Measurements from ENCODE around the gene NCEH1.

DNA sequence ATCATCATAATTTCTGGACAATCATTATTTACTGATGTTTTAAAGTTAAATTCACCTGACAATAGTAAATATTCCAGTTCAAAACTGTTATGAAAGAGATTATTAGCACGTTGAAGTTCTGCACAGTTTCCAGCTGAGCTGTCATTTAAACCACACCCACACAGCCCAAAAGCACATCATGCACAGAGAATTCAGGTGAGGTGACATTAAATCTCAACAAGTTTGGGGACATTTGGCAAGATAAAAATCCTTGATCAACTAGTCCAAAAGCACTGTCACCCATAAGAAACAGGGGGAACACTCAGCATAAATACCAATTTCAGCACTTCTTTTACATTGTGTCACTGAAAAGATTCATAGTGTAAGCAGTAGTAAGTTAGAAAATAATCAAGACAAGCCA is 6.9 kb downstream of the NCEH1 start:
- TF ChIP-seq POLR2AphosphoS5 (IDR thresholded peaks at IDR 0.05) (no peak), EP300 (IDR thresholded peaks at IDR 0.05) (no peak)
- TF ChIP-seq, protein P1, sequence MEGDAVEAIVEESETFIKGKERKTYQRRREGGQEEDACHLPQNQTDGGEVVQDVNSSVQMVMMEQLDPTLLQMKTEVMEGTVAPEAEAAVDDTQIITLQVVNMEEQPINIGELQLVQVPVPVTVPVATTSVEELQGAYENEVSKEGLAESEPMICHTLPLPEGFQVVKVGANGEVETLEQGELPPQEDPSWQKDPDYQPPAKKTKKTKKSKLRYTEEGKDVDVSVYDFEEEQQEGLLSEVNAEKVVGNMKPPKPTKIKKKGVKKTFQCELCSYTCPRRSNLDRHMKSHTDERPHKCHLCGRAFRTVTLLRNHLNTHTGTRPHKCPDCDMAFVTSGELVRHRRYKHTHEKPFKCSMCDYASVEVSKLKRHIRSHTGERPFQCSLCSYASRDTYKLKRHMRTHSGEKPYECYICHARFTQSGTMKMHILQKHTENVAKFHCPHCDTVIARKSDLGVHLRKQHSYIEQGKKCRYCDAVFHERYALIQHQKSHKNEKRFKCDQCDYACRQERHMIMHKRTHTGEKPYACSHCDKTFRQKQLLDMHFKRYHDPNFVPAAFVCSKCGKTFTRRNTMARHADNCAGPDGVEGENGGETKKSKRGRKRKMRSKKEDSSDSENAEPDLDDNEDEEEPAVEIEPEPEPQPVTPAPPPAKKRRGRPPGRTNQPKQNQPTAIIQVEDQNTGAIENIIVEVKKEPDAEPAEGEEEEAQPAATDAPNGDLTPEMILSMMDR (IDR thresholded peaks at IDR 0.05): no peak

Measured in sigmoid colon (tissue), 4 donors.